Testis (tissue), 2 donors: Measurements from ENCODE around the gene PTPRN2.

Experiments
- POLR2A ChIP-seq: fragments of 450-650 bp; IDR thresholded peaks from one replicate; pipeline ENCODE4 v1.6.1; 2017; ENCODE audit warnings: antibody characterized with exemption, mild to moderate bottlenecking, moderate library complexity
- TF ChIP-seq, protein P1 (sequence below), 3 experiments: fragments of 450-650 bp in 2 of 3; fragments of 200-600 bp in 1 of 3; sonication (generic) in 1 of 3; IDR thresholded peaks; one replicate each; pipeline ENCODE4 v1.5.1; 2016 to 2019; ENCODE audit warnings: antibody characterized with exemption in 3 of 3, mild to moderate bottlenecking in 2 of 3, moderate library complexity in 1 of 3

DNA sequence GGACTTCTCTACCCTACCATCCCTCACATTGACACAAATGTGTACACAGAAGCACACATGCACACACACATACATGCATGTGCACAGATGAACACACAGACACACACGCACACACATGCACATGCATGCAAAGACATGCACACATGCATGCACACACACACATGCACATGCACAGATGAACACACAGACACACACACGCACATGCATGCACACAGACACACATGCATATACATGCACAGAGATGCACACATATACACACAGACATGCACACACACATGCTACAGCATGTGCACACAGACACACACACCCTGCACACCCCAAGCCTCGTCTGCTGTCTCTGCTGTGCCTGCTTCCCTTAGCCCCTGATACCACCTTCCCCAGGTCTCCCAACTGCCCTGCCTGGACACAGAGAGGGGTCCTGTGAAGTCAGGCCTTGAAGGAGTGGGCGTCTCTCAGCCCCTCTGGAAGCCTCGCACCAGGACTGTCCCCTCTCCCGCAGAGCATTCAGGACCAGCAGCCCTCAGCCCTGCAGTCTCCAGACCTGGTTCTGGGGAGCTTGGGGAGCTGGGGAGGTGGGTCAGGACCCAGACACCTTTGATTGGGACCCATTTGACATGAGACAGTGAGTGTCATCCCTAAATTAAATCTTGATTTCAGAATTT, 1069.0 kb downstream of the PTPRN2 start:
- TF ChIP-seq, protein P1, sequence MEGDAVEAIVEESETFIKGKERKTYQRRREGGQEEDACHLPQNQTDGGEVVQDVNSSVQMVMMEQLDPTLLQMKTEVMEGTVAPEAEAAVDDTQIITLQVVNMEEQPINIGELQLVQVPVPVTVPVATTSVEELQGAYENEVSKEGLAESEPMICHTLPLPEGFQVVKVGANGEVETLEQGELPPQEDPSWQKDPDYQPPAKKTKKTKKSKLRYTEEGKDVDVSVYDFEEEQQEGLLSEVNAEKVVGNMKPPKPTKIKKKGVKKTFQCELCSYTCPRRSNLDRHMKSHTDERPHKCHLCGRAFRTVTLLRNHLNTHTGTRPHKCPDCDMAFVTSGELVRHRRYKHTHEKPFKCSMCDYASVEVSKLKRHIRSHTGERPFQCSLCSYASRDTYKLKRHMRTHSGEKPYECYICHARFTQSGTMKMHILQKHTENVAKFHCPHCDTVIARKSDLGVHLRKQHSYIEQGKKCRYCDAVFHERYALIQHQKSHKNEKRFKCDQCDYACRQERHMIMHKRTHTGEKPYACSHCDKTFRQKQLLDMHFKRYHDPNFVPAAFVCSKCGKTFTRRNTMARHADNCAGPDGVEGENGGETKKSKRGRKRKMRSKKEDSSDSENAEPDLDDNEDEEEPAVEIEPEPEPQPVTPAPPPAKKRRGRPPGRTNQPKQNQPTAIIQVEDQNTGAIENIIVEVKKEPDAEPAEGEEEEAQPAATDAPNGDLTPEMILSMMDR (IDR thresholded peaks at IDR 0.05): no peak
- no peak for TF ChIP-seq POLR2A
